IMR-90 (cell line): Measurements from ENCODE around the gene SKP1.

Source experiments
- POLR2A ChIP-seq: IDR thresholded peaks from 2 replicates; pipeline ENCODE4 v1.6.1; 2012; ENCODE audit warnings: mild to moderate bottlenecking, low read depth, low read length
- RAD21 ChIP-seq: IDR thresholded peaks from 2 replicates; pipeline ENCODE4 v1.6.1; 2012; ENCODE audit warnings: low read length, improper control_type of control experiment
- TF ChIP-seq, protein P1 (sequence below): conservative IDR thresholded peaks from 2 replicates; pipeline ENCODE4 v1.5.1; 2012; ENCODE audit warnings: mild to moderate bottlenecking, low read depth, low read length, improper control_type of control experiment

DNA sequence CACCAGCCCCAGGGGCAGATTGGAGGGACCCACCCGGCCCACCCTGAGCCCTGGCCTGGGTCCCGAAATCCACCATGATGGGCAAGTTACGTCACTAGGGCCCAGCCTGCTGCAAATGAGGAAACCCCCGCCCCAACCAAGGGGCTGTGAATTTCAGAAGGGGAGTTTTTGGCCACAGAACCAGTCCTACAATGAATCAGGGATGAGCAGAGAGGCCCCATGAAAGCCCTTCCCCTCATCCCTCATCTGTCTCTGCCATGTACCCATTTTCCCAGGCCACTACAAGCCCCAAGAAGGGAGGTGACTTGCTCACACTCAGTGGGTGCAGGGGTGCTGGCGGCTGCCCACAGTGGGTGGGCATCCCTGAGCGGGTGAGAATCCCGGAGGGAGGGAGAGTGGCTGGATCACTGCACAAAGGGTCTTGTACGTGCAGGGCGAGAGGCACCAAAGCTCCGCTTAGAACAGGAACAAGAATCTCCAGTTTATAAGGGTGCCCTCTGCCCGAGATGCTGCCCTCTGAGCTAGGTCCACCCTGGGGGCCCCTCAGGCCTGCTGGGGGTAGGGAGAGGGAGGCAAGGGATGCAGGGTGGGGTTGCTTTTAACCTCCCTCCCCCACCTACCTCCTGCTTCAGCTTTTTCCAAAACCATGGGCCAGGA lies 72.6 kb downstream of the SKP1 start:
- TF ChIP-seq RAD21, result no peak
- TF ChIP-seq, protein P1, sequence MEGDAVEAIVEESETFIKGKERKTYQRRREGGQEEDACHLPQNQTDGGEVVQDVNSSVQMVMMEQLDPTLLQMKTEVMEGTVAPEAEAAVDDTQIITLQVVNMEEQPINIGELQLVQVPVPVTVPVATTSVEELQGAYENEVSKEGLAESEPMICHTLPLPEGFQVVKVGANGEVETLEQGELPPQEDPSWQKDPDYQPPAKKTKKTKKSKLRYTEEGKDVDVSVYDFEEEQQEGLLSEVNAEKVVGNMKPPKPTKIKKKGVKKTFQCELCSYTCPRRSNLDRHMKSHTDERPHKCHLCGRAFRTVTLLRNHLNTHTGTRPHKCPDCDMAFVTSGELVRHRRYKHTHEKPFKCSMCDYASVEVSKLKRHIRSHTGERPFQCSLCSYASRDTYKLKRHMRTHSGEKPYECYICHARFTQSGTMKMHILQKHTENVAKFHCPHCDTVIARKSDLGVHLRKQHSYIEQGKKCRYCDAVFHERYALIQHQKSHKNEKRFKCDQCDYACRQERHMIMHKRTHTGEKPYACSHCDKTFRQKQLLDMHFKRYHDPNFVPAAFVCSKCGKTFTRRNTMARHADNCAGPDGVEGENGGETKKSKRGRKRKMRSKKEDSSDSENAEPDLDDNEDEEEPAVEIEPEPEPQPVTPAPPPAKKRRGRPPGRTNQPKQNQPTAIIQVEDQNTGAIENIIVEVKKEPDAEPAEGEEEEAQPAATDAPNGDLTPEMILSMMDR, result no peak
- no peak for TF ChIP-seq POLR2A
